Aorta (tissue), 5 donors: ENCODE measurements around the gene ARL15. TPM values are rescaled to one million over a fixed set of nuclear protein-coding genes. Genes with fewer than 3 reads are reported as not detected.

Source experiments
- ATAC-seq: fragments of 200-7000 bp; cut with Tn5 transposase; one replicate; pipeline ENCODE4 v1.9.1; 2022; ENCODE audit warnings: moderate library complexity; ENCODE audit not compliant: low FRiP score
- DNase-seq, 2 donors: peaks; one replicate each; pipeline ENCODE4 v3.0.0-alpha.2; 2020
- H3K27ac ChIP-seq, 2 donors: one replicate each; pipeline ENCODE4 v1.5.1; 2013; ENCODE audit warnings: low read length in 2 of 2, mild to moderate bottlenecking in 2 of 2, moderate library complexity in 2 of 2, control low read depth in 1 of 2, inconsistent platforms in 1 of 2, low read depth in 1 of 2
- H3K27me3 ChIP-seq, 2 donors: one replicate each; pipeline ENCODE4 v1.6.1; 2013; ENCODE audit warnings: control low read depth in 1 of 2, low read length in 1 of 2, mild to moderate bottlenecking in 1 of 2, moderate library complexity in 1 of 2; ENCODE audit not compliant: insufficient read depth in 2 of 2, control insufficient read depth in 1 of 2
- H3K36me3 ChIP-seq, 2 donors: one replicate each; pipeline ENCODE4 v1.6.1; 2013; ENCODE audit warnings: control low read depth in 1 of 2, low read length in 1 of 2, mild to moderate bottlenecking in 1 of 2; ENCODE audit not compliant: insufficient read depth in 2 of 2, control insufficient read depth in 1 of 2
- H3K4me1 ChIP-seq, 2 donors: one replicate each; pipeline ENCODE4 v1.6.1; 2013; ENCODE audit warnings: low read length in 2 of 2, control low read depth in 1 of 2, mild to moderate bottlenecking in 1 of 2, moderate library complexity in 1 of 2; ENCODE audit not compliant: insufficient read depth in 2 of 2, control insufficient read depth in 1 of 2
- H3K4me3 ChIP-seq, 2 donors: one replicate each; pipeline ENCODE4 v1.5.1; 2013; ENCODE audit warnings: low read length in 2 of 2, control low read depth in 1 of 2, mild to moderate bottlenecking in 1 of 2
- H3K9me3 ChIP-seq: one replicate; pipeline ENCODE4 v1.6.1; 2013; ENCODE audit warnings: mild to moderate bottlenecking, low read length; ENCODE audit not compliant: control insufficient read depth
- WGBS, 2 donors: extraction: QIAGEN DNeasy Blood & Tissue Kit; methylation state at CpG; one replicate each; pipeline ENCODE4 v1.1.7; 2013; 5-methylcytosine and 5-hydroxymethylcytosine counted together
- intact Hi-C, 2 donors: fragments of 100-400 bp; cut with DNase I; formaldehyde crosslinking; loops; one replicate each; pipeline versions ENCODE4 v1.14.2 to v1.15.0; 2022
- polyA plus RNA-seq, 2 donors: library from polyadenylated mRNA; stranded (reverse); fragments of 200-250 nt; gene quantifications; one replicate each; pipeline ENCODE4 v1.2.3, GENCODE V29; 2013
- total RNA-seq, 2 donors: library from RNA; stranded (reverse); fragmentation: NEBNext Ultra II Directional; extraction: Animal tissue kit (Norgen Biotek cat#: 25700); gene quantifications; one replicate each; pipeline ENCODE4 v1.2.1, GENCODE V29; 2021
- donor health status: healthy with polysubstance abuse.
- donor health status: Bipolar disorder and iron deficiency.
- donor health status: DM: no; HTN: no; CAD: no.
- donor health status: DM: no; HTN: no; CAD: no.
- donor health status: DM: yes; HTN: yes; CAD: no.

The ARL15 gene
- total and polyA plus RNA-seq, 4 donors = 7.4 to 44.7 (median 19.8) TPM

DNA sequence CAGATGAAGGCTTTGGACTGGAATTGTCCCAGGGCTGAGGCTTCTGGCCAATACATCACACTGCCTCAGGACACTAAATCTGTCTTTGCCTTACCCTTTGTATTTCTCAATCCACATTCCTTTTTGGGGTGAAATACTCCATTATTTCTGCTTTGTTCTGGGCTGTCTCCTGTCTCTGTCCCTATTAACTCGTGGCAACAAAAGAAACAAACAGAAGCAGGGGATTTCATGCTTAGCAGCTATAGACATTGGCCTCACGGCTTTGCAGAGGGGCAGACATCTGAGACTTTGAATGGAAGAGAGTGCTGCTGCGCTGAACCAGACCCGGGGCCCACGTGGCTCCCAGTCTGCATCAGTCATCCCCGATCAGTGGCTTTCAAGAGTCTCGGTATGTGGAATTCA, 129.7 kb downstream of the ARL15 start:
- no peak overlapping the region for H3K4me3 ChIP-seq
- ATAC-seq (no peak), DNase-seq (no peak)
- intact Hi-C loops = no loop called here
- H3K4me1 ChIP-seq = peaks cover 0 to 5% of the 10 kb centered on the region in 2 donors
- WGBS, 2 donors = 81 to 86% methylated on average over 7 of the region's 7 CpGs
- H3K9me3 ChIP-seq = no peaks in the 10 kb centered on the region
- no peaks in the 10 kb centered on the region for H3K36me3 ChIP-seq
- H3K27me3 ChIP-seq = no peaks in the 10 kb centered on the region
- H3K27ac ChIP-seq = no peak overlapping the region

GRCh38 chr5:54178991-54179390, 131.4 kb downstream of the ARL15 start:
- peaks cover 0 to 5% of the 10 kb centered on the region in 2 donors for H3K4me1 ChIP-seq
- 63 to 65% methylated on average over 4 of the region's 4 CpGs for WGBS, 2 donors
- no peaks in the 10 kb centered on the region for H3K27me3 ChIP-seq
- intact Hi-C loops = no loop called here
- H3K36me3 ChIP-seq = no peaks in the 10 kb centered on the region
- no peaks in the 10 kb centered on the region for H3K9me3 ChIP-seq
- ATAC-seq = no peak
- DNase-seq = no peak
- no peak overlapping the region for H3K4me3 ChIP-seq
- no peak overlapping the region for H3K27ac ChIP-seq

- peak overlapping the region; percentile 78 to 79 for H3K27ac ChIP-seq
Measured at GRCh38 chr5:54178207-54178606, 132.2 kb downstream of the ARL15 start.

GRCh38 chr5:54177058-54177457, 133.3 kb downstream of the ARL15 start:
- ATAC-seq (no peak), DNase-seq (no peak)
- Histone ChIP-seq H3K27me3 (no peaks in the 10 kb centered on the region), H3K36me3 (no peaks in the 10 kb centered on the region), H3K9me3 (no peaks in the 10 kb centered on the region), H3K4me3 (no peak overlapping the region), H3K27ac (peak overlapping the region in 1 of 2 donors; percentile 65), H3K4me1 (peaks cover 0 to 5% of the 10 kb centered on the region in 2 donors)
- WGBS, 2 donors = 42 to 52% methylated on average over 2 of the region's 2 CpGs
- intact Hi-C loops = no loop called here

More at GRCh38 chr5:54178207-54178606, 132.2 kb downstream of the ARL15 start:
- H3K4me1 ChIP-seq = peaks cover 0 to 5% of the 10 kb centered on the region in 2 donors
- H3K27me3 ChIP-seq = no peaks in the 10 kb centered on the region
- no peaks in the 10 kb centered on the region for H3K36me3 ChIP-seq
- no peaks in the 10 kb centered on the region for H3K9me3 ChIP-seq
- DNase-seq = no peak
- ATAC-seq = no peak
- intact Hi-C loops = no loop called here
- WGBS, 2 donors = 49 to 51% methylated on average over 5 of the region's 5 CpGs
- H3K4me3 ChIP-seq = no peak overlapping the region

GRCh38 chr5:54176066-54176830, 134.1 kb downstream of the ARL15 start:
- no peaks in the 10 kb centered on the region for H3K9me3 ChIP-seq
- intact Hi-C loops = no loop called here
- ATAC-seq (no peak), DNase-seq (no peak)
- 97 to 99% methylated on average over 6 of the region's 6 CpGs for WGBS, 2 donors
- peaks cover 0 to 5% of the 10 kb centered on the region in 2 donors for H3K4me1 ChIP-seq
- H3K36me3 ChIP-seq = no peaks in the 10 kb centered on the region
- no peak overlapping the region for H3K4me3 ChIP-seq
- no peak overlapping the region for H3K27ac ChIP-seq
- no peaks in the 10 kb centered on the region for H3K27me3 ChIP-seq

DNA sequence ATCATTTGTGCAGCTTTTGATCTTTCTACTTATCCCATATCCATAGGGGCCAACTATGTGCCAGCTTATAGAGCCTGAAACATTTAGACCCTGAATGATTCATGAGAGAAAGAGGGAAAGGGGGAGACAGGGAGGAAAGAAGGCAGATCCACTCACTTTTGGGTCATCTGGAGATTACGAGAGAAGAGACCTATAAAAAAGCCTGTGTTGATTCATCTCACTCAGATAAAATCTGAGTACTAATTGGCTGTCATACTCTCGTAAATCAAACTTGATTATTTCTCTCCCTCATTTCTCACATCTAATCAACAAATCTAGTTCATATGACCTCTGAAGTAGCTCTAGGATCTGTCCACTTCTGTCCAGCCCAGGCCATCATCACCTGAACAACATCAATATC, 137.1 kb downstream of the ARL15 start:
- intact Hi-C loops = no loop called here
- H3K4me3 ChIP-seq = no peak overlapping the region
- no peaks in the 10 kb centered on the region for H3K9me3 ChIP-seq
- ATAC-seq = no peak
- no peak overlapping the region for H3K27ac ChIP-seq
- 95 to 96% methylated on average over 2 of the region's 2 CpGs for WGBS, 2 donors
- H3K4me1 ChIP-seq = peaks cover 0 to 4% of the 10 kb centered on the region in 2 donors
- no peak for DNase-seq
- no peaks in the 10 kb centered on the region for H3K36me3 ChIP-seq
- H3K27me3 ChIP-seq = no peaks in the 10 kb centered on the region

DNA sequence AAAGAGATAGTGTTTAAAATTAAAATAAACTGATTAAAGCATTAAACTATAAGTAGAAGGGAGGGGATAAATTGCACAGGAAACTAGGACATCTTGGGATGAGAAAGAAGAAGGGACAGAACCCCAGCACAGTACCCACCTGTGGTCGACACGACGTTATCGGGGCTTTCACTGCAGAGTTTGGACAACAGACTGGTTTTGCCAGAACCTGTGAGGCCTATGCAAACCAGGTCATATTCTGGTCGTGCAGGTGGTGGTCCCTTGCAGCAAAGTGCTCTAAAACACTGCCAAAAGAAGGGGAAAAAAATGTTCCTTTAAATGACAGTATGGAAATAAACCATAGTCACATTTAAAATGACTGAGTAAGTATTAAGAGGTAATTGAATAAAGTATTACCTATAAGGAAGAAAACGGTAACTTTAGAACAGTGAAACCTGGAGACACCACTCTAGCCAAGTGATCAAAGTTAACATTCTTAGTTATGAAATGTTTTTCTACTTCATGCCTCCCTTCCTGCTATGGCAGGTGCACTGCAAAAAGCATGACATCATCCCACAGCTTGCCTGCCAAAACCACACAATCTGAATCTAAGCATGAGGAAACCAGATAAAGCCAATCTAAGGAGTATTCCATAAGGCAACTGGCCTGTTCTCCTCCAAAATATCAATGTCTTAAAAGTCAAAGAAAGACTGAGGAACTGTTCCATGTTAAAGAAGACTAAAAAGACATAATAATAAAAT, 138.6 kb downstream of the ARL15 start:
- H3K36me3 ChIP-seq = no peaks in the 10 kb centered on the region
- no peak for DNase-seq
- no peak for ATAC-seq
- no peak overlapping the region for H3K4me3 ChIP-seq
- H3K4me1 ChIP-seq = peaks cover 0 to under 1% of the 10 kb centered on the region in 2 donors
- no peaks in the 10 kb centered on the region for H3K9me3 ChIP-seq
- 92 to 95% methylated on average over 6 of the region's 6 CpGs for WGBS, 2 donors
- H3K27me3 ChIP-seq = no peaks in the 10 kb centered on the region
- H3K27ac ChIP-seq = no peak overlapping the region
- intact Hi-C loops = no loop called here

DNA sequence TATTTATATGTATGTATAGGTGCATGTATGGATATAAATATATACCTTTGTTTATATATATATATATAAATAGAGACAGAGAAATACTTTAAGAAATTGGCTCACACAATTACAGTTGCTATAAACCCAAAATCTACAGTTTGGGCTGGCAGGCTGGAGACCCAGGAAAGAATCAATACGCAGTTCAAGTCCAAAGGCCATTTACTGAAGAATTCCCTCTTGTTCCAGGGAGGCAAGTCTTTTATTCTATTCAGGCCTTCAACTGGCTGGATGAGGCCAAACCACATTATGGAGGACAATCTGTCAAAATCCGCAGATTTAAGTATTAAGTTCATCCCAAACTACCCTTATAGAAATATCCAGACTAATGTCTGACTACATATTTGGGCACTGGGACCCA, 144.7 kb downstream of the ARL15 start:
- intact Hi-C loops = no loop called here
- 52 to 74% methylated on average over 2 of the region's 2 CpGs for WGBS, 2 donors
- Histone ChIP-seq H3K4me1 (no peaks in the 10 kb centered on the region), H3K4me3 (no peak overlapping the region), H3K36me3 (no peaks in the 10 kb centered on the region), H3K27me3 (no peaks in the 10 kb centered on the region), H3K9me3 (no peaks in the 10 kb centered on the region), H3K27ac (no peak overlapping the region)
- DNase-seq = no peak
- no peak for ATAC-seq

GRCh38 chr5:54162184-54162583, 148.2 kb downstream of the ARL15 start:
- H3K9me3 ChIP-seq = no peaks in the 10 kb centered on the region

More at GRCh38 chr5:54162184-54162583, 148.2 kb downstream of the ARL15 start:
- H3K4me3 ChIP-seq = no peak overlapping the region
- no peaks in the 10 kb centered on the region for H3K36me3 ChIP-seq
- ATAC-seq (no peak), DNase-seq (no peak)
- no peaks in the 10 kb centered on the region for H3K27me3 ChIP-seq
- intact Hi-C loops = no loop called here
- 97 to 98% methylated on average over 3 of the region's 3 CpGs for WGBS, 2 donors
- no peak overlapping the region for H3K27ac ChIP-seq
- H3K4me1 ChIP-seq = no peaks in the 10 kb centered on the region
